ENCODE measurements around the gene EHF. TPM values are rescaled to one million over a fixed set of nuclear protein-coding genes. Genes with fewer than 3 reads are reported as not detected.

The EHF gene
- total and polyA plus RNA-seq, 8 donors = 9.9 to 53.1 (median 13.9) TPM

DNA sequence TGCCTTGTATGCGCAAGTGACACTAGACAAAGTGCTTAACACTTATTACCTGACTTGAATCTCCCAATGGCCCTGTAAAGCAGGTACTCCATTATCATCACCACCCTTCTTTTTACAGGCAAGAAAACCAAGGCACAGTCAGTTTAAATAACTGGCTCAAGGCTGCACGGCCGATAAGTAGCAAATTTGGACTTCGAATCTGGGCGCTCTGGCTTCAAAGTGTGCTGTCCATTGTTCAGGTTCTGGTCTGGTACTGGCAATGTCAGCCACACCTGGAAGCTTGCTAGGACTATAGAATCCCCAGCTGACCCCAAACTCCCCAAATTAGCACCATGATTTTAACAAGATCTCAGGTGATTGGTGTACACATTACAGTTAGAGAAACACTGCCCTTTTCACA is 19.3 kb upstream of the EHF start:
- no peak overlapping the region for H3K4me3 ChIP-seq
- H3K4me1 ChIP-seq = peaks cover 13 to 17% of the 10 kb centered on the region in 2 donors
- no peak for TF ChIP-seq CTCF (IDR thresholded peaks at IDR 0.05)
- peak; percentile 48 for ATAC-seq
- H3K9me3 ChIP-seq = no peaks in the 10 kb centered on the region
- no peak for DNase-seq
- no peaks in the 10 kb centered on the region for H3K27me3 ChIP-seq
- H3K36me3 ChIP-seq = no peaks in the 10 kb centered on the region
- peak overlapping the region in 1 of 2 donors; percentile 72 for H3K27ac ChIP-seq
- intact Hi-C loops (cut with DNase I) = no loop called here

DNA sequence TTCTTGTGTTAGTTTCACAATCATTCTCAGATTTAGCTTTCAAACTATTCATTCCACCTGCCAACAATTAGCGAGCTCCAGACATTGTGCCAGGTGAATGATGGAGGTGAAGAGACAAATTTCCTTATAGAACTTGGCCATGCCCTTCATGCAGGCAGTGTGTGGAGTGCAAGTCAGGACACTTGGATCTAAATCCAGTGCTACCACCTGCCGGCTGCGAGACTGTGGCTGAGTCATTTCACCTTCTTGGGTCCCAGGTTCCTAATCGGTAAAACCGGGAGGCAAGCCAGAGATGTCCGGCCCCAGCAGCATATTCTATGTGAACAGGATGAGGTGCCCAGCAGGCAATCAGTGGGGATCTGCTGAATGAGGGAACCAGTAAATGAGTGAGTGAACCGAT is 18.6 kb upstream of the EHF start:
- Histone ChIP-seq H3K4me1 (peaks cover 13 to 17% of the 10 kb centered on the region in 2 donors), H3K9me3 (no peaks in the 10 kb centered on the region), H3K4me3 (no peak overlapping the region), H3K27ac (no peak overlapping the region), H3K36me3 (no peaks in the 10 kb centered on the region), H3K27me3 (no peaks in the 10 kb centered on the region)
- DNase-seq (no peak), ATAC-seq (peak; percentile 5)
- no peak for TF ChIP-seq CTCF (IDR thresholded peaks at IDR 0.05)
- intact Hi-C loops (cut with DNase I) = no loop called here

- TF ChIP-seq CTCF (IDR thresholded peaks at IDR 0.05) = no peak
- Histone ChIP-seq H3K27ac (no peak overlapping the region), H3K4me3 (no peak overlapping the region), H3K27me3 (no peaks in the 10 kb centered on the region), H3K4me1 (peaks cover 13 to 17% of the 10 kb centered on the region in 2 donors), H3K9me3 (no peaks in the 10 kb centered on the region), H3K36me3 (no peaks in the 10 kb centered on the region)
- intact Hi-C loops (cut with DNase I) = no loop called here
- DNase-seq = no peak
- no peak for ATAC-seq
These were observed 17.5 kb upstream of the EHF start for GRCh38 chr11:34603129-34604001.

DNA sequence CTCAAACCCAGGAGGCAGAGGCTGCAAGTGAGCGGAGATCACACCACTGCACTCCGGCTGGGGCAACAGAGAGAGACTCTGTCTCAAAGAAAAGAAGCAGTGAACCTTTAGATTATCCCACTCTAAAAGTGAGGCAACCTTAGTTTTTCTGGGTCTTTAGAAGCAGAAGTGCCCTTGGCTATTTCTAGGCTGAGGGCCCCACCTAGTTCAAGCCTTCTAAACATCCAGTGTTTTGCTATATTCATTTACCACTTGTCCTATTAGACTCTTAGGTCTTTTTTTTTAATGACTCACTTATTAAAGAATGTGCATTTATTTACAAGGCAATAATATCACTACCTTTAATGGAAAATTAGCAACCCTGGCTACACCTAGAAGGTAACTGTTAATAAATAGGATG is 16.7 kb upstream of the EHF start:
- Histone ChIP-seq H3K4me3 (no peak overlapping the region), H3K36me3 (no peaks in the 10 kb centered on the region), H3K27me3 (no peaks in the 10 kb centered on the region), H3K27ac (no peak overlapping the region), H3K9me3 (no peaks in the 10 kb centered on the region), H3K4me1 (peaks cover 13 to 17% of the 10 kb centered on the region in 2 donors)
- TF ChIP-seq CTCF (IDR thresholded peaks at IDR 0.05) = no peak
- intact Hi-C loops (cut with DNase I) = no loop called here
- no peak for ATAC-seq
- DNase-seq = no peak

DNA sequence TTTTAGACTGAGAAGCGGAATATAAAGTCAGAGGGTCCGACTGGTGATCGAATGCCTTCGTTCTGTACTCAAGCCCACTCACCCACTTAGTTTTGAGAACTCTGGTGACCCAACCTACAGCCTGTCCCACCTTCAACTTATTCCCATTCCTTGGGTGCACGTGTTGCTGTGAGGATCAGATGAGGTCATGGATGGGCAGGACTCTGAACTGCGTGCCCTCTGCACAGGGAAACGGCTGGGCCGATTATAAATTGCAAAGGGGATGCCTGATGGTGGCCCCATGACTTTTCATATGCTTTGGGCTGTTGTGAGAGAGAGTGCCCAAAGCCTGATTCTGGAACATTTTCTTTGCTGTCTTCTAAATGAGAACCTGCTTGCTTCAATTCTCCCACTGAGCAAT is 16.0 kb upstream of the EHF start:
- H3K36me3 ChIP-seq = no peaks in the 10 kb centered on the region
- H3K27me3 ChIP-seq = no peaks in the 10 kb centered on the region
- H3K9me3 ChIP-seq = no peaks in the 10 kb centered on the region
- DNase-seq (no peak), ATAC-seq (no peak)
- H3K27ac ChIP-seq = no peak overlapping the region
- no peak overlapping the region for H3K4me3 ChIP-seq
- TF ChIP-seq CTCF (IDR thresholded peaks at IDR 0.05) = no peak
- peaks cover 13% of the 10 kb centered on the region in 2 donors for H3K4me1 ChIP-seq
- intact Hi-C loops (cut with DNase I) = no loop called here

Measured in left lung (tissue), 10 donors.